KOPT-K1 (cell line): Measurements from ENCODE around the gene MYLK4.
A peak's percentile ranks its signal among the peaks of the same experiment; 100 is the strongest.
"Not testable (repeated sequence)": the region's sequence is repeated elsewhere in the genome, so short reads cannot be mapped to it uniquely, and the experiment has no call there.

ENCODE experiments used
- H3K27ac ChIP-seq: fragments of 200-600 bp; sonication (generic); 2 replicates; pipeline ENCODE4 v1.5.1; 2016; ENCODE audit warnings: antibody characterized with exemption, mild to moderate bottlenecking, low read depth, low read length; ENCODE audit not compliant: poor library complexity, severe bottlenecking
- H3K36me3 ChIP-seq: fragments of 200-600 bp; sonication (generic); 2 replicates; pipeline ENCODE4 v1.5.1; 2017; ENCODE audit warnings: antibody characterized with exemption, mild to moderate bottlenecking, low read length, moderate library complexity; ENCODE audit not compliant: insufficient read depth
- H3K9me3 ChIP-seq: fragments of 200-600 bp; sonication (generic); 2 replicates; pipeline ENCODE4 v1.5.1; 2017; ENCODE audit warnings: antibody characterized with exemption, low read length, mild to moderate bottlenecking; ENCODE audit not compliant: insufficient read depth, poor library complexity, severe bottlenecking

Gene MYLK4

GRCh38 chr6:2766767-2767656, 16.3 kb upstream of the MYLK4 start:
- peak overlapping the region; percentile 88 for H3K27ac ChIP-seq
- H3K36me3 ChIP-seq, result peaks cover 46% of the 10 kb centered on the region
- no peaks in the 10 kb centered on the region for H3K9me3 ChIP-seq

GRCh38 chr6:2765896-2766766, 15.4 kb upstream of the MYLK4 start:
- peak overlapping the region; percentile 88 for H3K27ac ChIP-seq
- H3K36me3 ChIP-seq, result peaks cover 37% of the 10 kb centered on the region
- H3K9me3 ChIP-seq, result no peaks in the 10 kb centered on the region

- peaks cover 1% of the 10 kb centered on the region for H3K9me3 ChIP-seq
- H3K27ac ChIP-seq, result peak within 1 kb of the TSS; percentile 88
- H3K36me3 ChIP-seq, result peaks cover 29% of the 10 kb centered on the region
These were observed 14.6 kb upstream of the MYLK4 start, which contains the start of gene WRNIP1 for GRCh38 chr6:2765166-2765895. WRNIP1 (plus strand) TSS chr6:2765393; CDS start chr6:2765623, 230 bp downstream.

GRCh38 chr6:2764610-2765165, 14.0 kb upstream of the MYLK4 start:
- Histone ChIP-seq H3K27ac (peak overlapping the region; percentile 77), H3K36me3 (peaks cover 23% of the 10 kb centered on the region), H3K9me3 (peaks cover 4% of the 10 kb centered on the region)

- Histone ChIP-seq H3K9me3 (peaks cover 4% of the 10 kb centered on the region), H3K27ac (peak overlapping the region; percentile 77), H3K36me3 (peaks cover 18% of the 10 kb centered on the region)
These were observed 13.3 kb upstream of the MYLK4 start for GRCh38 chr6:2763876-2764540.

GRCh38 chr6:2763345-2763841, 12.7 kb upstream of the MYLK4 start:
- no peak overlapping the region for H3K27ac ChIP-seq
- H3K9me3 ChIP-seq, result peaks cover 4% of the 10 kb centered on the region
- peaks cover 12% of the 10 kb centered on the region for H3K36me3 ChIP-seq

GRCh38 chr6:2762868-2763267, 12.1 kb upstream of the MYLK4 start:
- H3K27ac ChIP-seq, H3K36me3 ChIP-seq, H3K9me3 ChIP-seq: not testable (repeated sequence)

- peak overlapping the region; percentile 43 for H3K27ac ChIP-seq
- no peaks in the 10 kb centered on the region for H3K36me3 ChIP-seq
- H3K9me3 ChIP-seq, result peaks cover 4% of the 10 kb centered on the region
These were observed 10.4 kb upstream of the MYLK4 start for GRCh38 chr6:2760882-2761842.

GRCh38 chr6:2758980-2759379, 8.3 kb upstream of the MYLK4 start:
- Histone ChIP-seq H3K36me3 (no peaks in the 10 kb centered on the region), H3K27ac (no peak overlapping the region), H3K9me3 (peaks cover 4% of the 10 kb centered on the region)

- peaks cover 4% of the 10 kb centered on the region for H3K9me3 ChIP-seq
- no peaks in the 10 kb centered on the region for H3K36me3 ChIP-seq
- H3K27ac ChIP-seq, result no peak overlapping the region
These were observed 6.0 kb upstream of the MYLK4 start for GRCh38 chr6:2756687-2757224.

GRCh38 chr6:2756241-2756640, 5.5 kb upstream of the MYLK4 start:
- H3K9me3 ChIP-seq, result peaks cover 4% of the 10 kb centered on the region
- no peak overlapping the region for H3K27ac ChIP-seq
- H3K36me3 ChIP-seq, result no peaks in the 10 kb centered on the region

- peaks cover 4% of the 10 kb centered on the region for H3K9me3 ChIP-seq
- no peaks in the 10 kb centered on the region for H3K36me3 ChIP-seq
- H3K27ac ChIP-seq, result no peak overlapping the region
These were observed 4.7 kb upstream of the MYLK4 start for GRCh38 chr6:2755456-2755855.

- Histone ChIP-seq H3K36me3 (no peaks in the 10 kb centered on the region), H3K9me3 (no peaks in the 10 kb centered on the region), H3K27ac (no peak overlapping the region)
These were observed 4.2 kb upstream of the MYLK4 start for GRCh38 chr6:2754911-2755310.
